OCI-LY3 (cell line): ENCODE results near the gene ODAPH.

ENCODE experiments used
- H2AFZ ChIP-seq: fragments of 200-600, 300-600 bp; shearing (Covaris generic); 2 replicates; pipeline ENCODE4 v1.6.0; 2014; ENCODE audit warnings: antibody characterized with exemption, low read depth, low read length
- H3K27ac ChIP-seq: fragments of 200-600, 300-600 bp; sonication (generic); 2 replicates; pipeline ENCODE4 v1.5.1; 2014; ENCODE audit warnings: mild to moderate bottlenecking, low read length, moderate library complexity, mixed read lengths
- H3K27me3 ChIP-seq: fragments of 200-600, 300-600 bp; sonication (generic); 2 replicates; pipeline ENCODE4 v1.6.1; 2014; ENCODE audit warnings: low read depth, low read length, mixed read lengths
- H3K36me3 ChIP-seq: fragments of 200-600, 300-600 bp; sonication (generic); replicated peaks from 2 replicates; pipeline ENCODE3; 2014; ENCODE audit warnings: low read depth, low read length, mixed read lengths
- H3K4me1 ChIP-seq: fragments of 300-600, 200-600 bp; sonication (generic); 2 replicates; pipeline ENCODE4 v1.6.1; 2014; ENCODE audit warnings: low read length, mixed read lengths
- H3K4me2 ChIP-seq: fragments of 200-600, 300-600 bp; sonication (generic); 2 replicates; pipeline ENCODE4 v1.6.1; 2014; ENCODE audit warnings: low read length, mixed read lengths
- H3K4me3 ChIP-seq: fragments of 300-600, 200-600 bp; sonication (generic); 2 replicates; pipeline ENCODE4 v1.5.1; 2014; ENCODE audit warnings: antibody characterized with exemption, mild to moderate bottlenecking, low read length, moderate library complexity
- H3K79me2 ChIP-seq: fragments of 300-600, 200-600 bp; shearing (Covaris generic); 2 replicates; pipeline ENCODE4 v1.6.1; 2014; ENCODE audit warnings: mild to moderate bottlenecking, low read length, mixed read lengths
- H3K9ac ChIP-seq: fragments of 300-600, 200-600 bp; shearing (Covaris generic); 2 replicates; pipeline ENCODE4 v1.6.0; 2014; ENCODE audit warnings: mild to moderate bottlenecking, low read length, moderate library complexity
- H3K9me3 ChIP-seq: fragments of 200-600, 300-600 bp; shearing (Covaris generic); 2 replicates; pipeline ENCODE4 v1.6.1; 2014; ENCODE audit warnings: low read length, mixed read lengths; ENCODE audit not compliant: insufficient read depth
- H4K20me1 ChIP-seq: fragments of 200-600, 300-600 bp; sonication (generic); 2 replicates; pipeline ENCODE4 v1.6.1; 2016; ENCODE audit warnings: low read length, mixed read lengths; ENCODE audit not compliant: insufficient read depth
- EZH2phosphoT487 ChIP-seq: fragments of 200-600 bp; shearing (Covaris generic); IDR thresholded peaks from 2 replicates; pipeline ENCODE4 v1.6.1; 2018; ENCODE audit warnings: antibody characterized with exemption, mixed run types, low read depth
- TF ChIP-seq, protein P1 (sequence below): fragments of 200-600, 300-600 bp; sonication (generic); IDR thresholded peaks from 2 replicates; pipeline ENCODE4 v1.5.1; 2014; ENCODE audit warnings: antibody characterized with exemption, low read length, low read depth

ODAPH gene

GRCh38 chr4:75547647-75548387, 8.0 kb upstream of the ODAPH start:
- Histone ChIP-seq H3K79me2 (no peaks in the 10 kb centered on the region), H3K27me3 (no peaks in the 10 kb centered on the region), H3K4me2 (no peak overlapping the region), H3K4me3 (no peak overlapping the region), H3K4me1 (peaks cover 8% of the 10 kb centered on the region), H3K9me3 (no peaks in the 10 kb centered on the region), H4K20me1 (no peaks in the 10 kb centered on the region), H3K36me3 (no peaks in the 10 kb centered on the region), H2AFZ (no peak overlapping the region), H3K9ac (no peak overlapping the region), H3K27ac (no peak overlapping the region)
- TF ChIP-seq EZH2phosphoT487 = no peak
- TF ChIP-seq, protein P1, sequence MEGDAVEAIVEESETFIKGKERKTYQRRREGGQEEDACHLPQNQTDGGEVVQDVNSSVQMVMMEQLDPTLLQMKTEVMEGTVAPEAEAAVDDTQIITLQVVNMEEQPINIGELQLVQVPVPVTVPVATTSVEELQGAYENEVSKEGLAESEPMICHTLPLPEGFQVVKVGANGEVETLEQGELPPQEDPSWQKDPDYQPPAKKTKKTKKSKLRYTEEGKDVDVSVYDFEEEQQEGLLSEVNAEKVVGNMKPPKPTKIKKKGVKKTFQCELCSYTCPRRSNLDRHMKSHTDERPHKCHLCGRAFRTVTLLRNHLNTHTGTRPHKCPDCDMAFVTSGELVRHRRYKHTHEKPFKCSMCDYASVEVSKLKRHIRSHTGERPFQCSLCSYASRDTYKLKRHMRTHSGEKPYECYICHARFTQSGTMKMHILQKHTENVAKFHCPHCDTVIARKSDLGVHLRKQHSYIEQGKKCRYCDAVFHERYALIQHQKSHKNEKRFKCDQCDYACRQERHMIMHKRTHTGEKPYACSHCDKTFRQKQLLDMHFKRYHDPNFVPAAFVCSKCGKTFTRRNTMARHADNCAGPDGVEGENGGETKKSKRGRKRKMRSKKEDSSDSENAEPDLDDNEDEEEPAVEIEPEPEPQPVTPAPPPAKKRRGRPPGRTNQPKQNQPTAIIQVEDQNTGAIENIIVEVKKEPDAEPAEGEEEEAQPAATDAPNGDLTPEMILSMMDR = no peak

- Histone ChIP-seq H2AFZ (no peak overlapping the region), H4K20me1 (no peaks in the 10 kb centered on the region), H3K4me3 (no peak overlapping the region), H3K4me1 (peaks cover 8% of the 10 kb centered on the region), H3K27me3 (no peaks in the 10 kb centered on the region), H3K27ac (no peak overlapping the region), H3K36me3 (no peaks in the 10 kb centered on the region), H3K4me2 (no peak overlapping the region), H3K9ac (no peak overlapping the region), H3K9me3 (no peaks in the 10 kb centered on the region), H3K79me2 (no peaks in the 10 kb centered on the region)
- TF ChIP-seq EZH2phosphoT487 = no peak
- TF ChIP-seq, protein P1 = no peak
These were observed 6.8 kb upstream of the ODAPH start for GRCh38 chr4:75549019-75549418.

- Histone ChIP-seq H2AFZ (no peak overlapping the region), H3K79me2 (no peaks in the 10 kb centered on the region), H3K9ac (no peak overlapping the region), H3K36me3 (no peaks in the 10 kb centered on the region), H3K27ac (no peak overlapping the region), H4K20me1 (no peaks in the 10 kb centered on the region), H3K4me2 (no peak overlapping the region), H3K27me3 (no peaks in the 10 kb centered on the region), H3K9me3 (no peaks in the 10 kb centered on the region), H3K4me1 (peaks cover 30% of the 10 kb centered on the region), H3K4me3 (no peak overlapping the region)
- TF ChIP-seq, protein P1 = no peak
- no peak for TF ChIP-seq EZH2phosphoT487
These were observed 3.4 kb upstream of the ODAPH start for GRCh38 chr4:75552452-75552851.

GRCh38 chr4:75557696-75558095, 1.8 kb downstream of the ODAPH start:
- no peaks in the 10 kb centered on the region for H3K36me3 ChIP-seq
- H3K27ac ChIP-seq = no peak overlapping the region
- no peaks in the 10 kb centered on the region for H3K9me3 ChIP-seq
- H4K20me1 ChIP-seq = no peaks in the 10 kb centered on the region
- H3K4me2 ChIP-seq = peak overlapping the region; percentile 84
- peak overlapping the region; percentile 58 for H3K4me3 ChIP-seq
- TF ChIP-seq, protein P1 = no peak
- no peak for TF ChIP-seq EZH2phosphoT487
- no peaks in the 10 kb centered on the region for H3K79me2 ChIP-seq
- H3K27me3 ChIP-seq = peaks cover 3% of the 10 kb centered on the region; the same call in 1 of the 2 replicates
- H3K4me1 ChIP-seq = peaks cover 30% of the 10 kb centered on the region
- peak overlapping the region; percentile 23; the same call in 1 of the 2 replicates for H2AFZ ChIP-seq
- no peak overlapping the region for H3K9ac ChIP-seq
